Cerebellar nuclear complex (tissue), 1 donor: ENCODE measurements around the gene TNS3.
"Not testable (repeated sequence)": the region's sequence is repeated elsewhere in the genome, so short reads cannot be mapped to it uniquely, and the experiment has no call there.

Source experiments
- DNase-seq, 2 experiments: peaks; one replicate each; lab custom pipeline; 2025; lab: John Stamatoyannopoulos, UW

Gene TNS3

DNA sequence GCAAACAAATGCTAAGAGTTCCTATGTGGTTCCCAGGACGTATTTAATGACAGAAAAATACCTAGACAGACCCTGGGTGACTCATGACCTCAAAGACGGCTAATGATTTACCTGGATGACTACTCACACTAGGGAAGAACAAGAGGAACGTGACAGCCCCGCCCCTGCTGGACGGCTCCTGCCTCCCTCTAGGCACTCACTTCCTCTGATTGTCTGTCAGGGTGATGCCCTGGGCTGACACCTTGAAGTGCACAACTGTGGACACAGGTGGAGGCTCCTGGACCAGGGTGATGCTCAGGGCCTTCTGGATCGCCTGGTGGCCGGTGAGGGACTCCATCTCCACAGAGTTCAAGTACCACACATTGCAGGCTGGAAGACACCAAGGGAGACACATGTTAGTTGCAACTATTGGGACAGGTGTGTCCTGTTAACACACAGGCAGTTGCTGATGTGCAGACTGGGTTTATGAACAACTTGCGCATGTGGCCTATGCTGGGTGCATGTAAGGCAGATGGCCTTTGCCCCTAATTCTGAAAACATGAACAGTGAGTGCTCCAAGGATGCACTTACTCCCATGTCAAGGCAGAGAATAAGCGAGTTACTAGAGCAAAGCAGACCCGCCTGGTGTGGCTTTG is 298.3 kb downstream of the TNS3 start:
- DNase-seq, result no peak

GRCh38 chr7:47282790-47283496 is 299.0 kb downstream of the TNS3 start:
- DNase-seq, result no peak

DNA sequence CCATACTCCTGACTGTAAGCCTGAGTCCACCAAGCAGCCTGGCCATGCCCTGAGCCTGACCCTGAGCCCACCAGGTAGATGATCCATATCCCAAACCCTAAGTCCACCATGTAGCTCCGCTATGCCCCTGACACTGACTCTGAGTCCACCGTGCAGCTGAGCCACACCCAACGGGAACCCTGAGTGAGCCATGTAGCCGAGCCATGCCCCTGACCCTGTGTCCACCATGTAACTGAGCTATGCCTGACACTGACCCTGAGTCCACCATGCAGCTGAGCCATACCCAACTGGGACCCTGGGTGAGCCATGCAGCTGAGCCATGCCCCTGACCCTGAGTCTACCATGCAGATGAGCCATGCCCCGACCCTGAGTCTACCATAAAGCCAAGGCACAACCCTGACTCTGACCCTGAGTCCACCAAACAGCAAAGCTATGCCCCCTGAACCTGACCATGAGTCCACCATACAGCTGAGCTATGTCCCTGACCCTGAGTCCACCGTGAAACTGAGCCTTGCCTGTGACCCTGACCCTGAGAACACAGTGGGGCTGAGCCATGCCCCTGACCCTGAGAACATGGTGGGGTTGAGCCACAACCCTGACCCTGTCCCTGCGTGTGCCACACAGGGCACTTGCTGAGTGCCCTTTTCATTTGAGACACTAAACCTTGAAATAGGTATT is 299.8 kb downstream of the TNS3 start:
- DNase-seq, result no peak

DNA sequence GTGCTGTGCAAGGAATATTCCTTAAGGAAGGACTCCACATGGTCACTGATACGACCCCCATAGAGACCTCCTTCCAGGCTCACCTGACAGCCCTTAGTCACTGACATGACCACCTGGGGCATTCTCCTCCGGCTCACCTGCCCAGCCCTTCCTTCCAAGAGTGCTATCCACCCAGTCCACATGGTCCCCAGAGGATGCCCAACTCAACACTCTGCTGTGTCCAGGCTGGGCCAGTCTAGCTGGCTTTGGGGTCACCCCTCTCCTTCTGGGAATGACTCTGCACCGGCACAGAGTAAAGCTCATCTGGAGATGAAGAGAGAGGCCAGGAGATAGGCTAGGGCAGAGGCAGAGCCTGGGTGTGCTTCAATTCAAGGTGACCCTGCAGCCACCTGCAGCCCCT is 300.8 kb downstream of the TNS3 start:
- DNase-seq, result no peak

DNA sequence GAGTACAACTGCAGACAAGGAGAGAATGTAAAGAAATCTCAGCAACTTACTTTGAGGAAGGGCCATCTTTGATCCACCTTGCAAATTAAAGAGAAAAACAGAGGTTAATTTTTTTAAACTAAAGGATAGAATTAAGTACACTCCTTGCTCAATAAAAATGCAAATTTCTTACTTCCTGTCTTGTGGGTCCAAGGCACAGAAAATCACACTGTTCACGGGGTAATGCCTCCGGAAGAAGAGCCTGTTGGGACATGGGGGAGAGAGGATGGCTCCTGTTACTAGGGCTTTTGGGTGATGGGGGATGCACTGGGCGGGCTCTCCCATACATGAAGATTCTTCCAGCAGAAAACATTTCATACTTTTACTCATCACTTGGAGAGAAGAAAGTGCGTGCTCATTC is 301.8 kb downstream of the TNS3 start:
- DNase-seq, result no peak

GRCh38 chr7:47278043-47278442 is 303.9 kb downstream of the TNS3 start:
- no peak for DNase-seq

GRCh38 chr7:47277321-47277781 is 304.6 kb downstream of the TNS3 start:
- DNase-seq, result no peak

GRCh38 chr7:47273974-47274766 is 307.7 kb downstream of the TNS3 start:
- no peak for DNase-seq

- DNase-seq, result no peak
These were observed 308.8 kb downstream of the TNS3 start for GRCh38 chr7:47273088-47273487.

DNA sequence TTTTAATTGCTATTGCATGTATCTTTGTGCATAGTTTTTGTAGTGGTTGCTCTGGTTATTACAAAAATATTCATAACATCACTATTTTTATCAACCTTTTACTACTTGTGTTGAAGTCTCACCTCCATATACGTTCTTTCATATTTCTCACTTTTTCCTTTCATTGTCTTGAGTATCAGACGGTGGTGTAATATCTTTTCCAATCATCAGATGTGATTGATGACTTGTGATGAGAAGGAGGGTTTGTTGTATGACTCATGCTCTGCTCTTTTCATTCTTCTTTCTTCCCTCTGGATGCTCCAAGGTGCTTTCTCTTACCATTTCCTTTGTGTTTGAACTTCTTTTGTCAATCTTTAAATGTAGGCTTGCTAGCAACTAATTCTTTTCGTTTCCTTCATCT is 310.2 kb downstream of the TNS3 start:
- no peak for DNase-seq

- no peak for DNase-seq
These were observed 312.8 kb downstream of the TNS3 start for GRCh38 chr7:47268851-47269836.

DNA sequence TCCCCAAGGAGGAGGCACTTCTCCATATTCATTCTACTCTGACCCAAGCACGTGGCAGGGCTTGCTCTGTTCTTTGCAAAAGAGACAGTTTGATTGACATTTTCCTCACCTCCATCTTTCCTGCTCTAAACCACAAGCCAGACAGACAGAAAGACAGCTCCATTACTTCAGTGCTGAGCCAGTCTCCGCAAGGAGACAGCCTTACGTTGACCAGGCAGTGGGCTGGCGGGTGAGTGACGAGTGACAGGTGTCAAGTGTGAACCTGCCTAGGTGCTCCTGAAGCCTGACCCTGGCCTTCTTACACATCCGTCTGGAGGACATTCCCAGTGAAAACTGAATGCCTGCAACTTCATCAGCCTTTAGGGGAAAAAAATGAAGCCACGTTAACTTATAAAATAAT is 314.6 kb downstream of the TNS3 start:
- no peak for DNase-seq

GRCh38 chr7:47266799-47267198 is 315.1 kb downstream of the TNS3 start:
- DNase-seq, result no peak

DNA sequence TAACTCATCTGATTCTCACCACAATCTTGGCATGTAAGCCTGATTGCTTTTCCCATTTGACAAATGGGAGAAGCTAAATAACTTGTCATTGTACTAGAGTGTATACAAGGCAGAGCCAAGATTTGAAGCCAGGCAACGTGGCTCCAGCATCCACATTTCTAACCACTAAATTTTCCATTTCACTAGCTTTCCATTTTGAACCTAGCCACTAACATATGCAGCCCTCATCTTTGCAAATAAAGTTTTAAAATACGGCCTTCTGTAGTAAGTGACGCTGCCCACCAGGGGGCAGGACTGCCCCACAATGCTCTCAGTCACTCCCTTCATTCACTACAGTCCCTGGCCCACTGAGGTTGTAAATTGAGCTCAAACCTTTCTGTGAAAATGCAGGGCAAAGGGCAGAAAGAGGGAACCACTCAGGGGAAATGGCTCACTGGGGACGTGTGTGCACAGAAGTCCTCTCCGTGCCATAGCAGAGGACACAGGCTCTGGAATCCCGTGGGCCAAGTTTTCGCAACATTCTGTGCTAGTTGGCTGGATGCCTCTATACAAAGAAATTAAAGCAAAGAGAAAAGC is 315.7 kb downstream of the TNS3 start:
- DNase-seq, result peak in 1 of 2 experiments; percentile 41

DNA sequence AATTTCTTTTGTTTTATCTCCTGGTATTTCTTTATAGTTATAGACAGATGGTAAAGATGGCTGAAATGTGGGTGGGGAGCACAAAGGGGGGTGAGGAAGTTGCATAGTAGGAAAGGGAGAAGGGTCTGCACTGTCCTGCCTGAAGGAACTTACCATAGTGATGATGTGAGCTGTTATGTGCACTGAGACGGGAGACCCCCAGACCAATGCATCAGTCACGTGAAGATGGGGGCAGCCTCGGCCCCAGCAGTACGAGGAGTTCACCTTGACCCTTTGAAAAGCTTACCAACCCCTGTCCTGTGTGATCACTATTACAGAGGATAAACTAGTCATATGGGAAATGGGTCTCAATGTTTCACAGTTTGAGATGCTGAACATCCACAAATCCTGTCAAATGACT is 316.3 kb downstream of the TNS3 start:
- DNase-seq, result no peak

DNA sequence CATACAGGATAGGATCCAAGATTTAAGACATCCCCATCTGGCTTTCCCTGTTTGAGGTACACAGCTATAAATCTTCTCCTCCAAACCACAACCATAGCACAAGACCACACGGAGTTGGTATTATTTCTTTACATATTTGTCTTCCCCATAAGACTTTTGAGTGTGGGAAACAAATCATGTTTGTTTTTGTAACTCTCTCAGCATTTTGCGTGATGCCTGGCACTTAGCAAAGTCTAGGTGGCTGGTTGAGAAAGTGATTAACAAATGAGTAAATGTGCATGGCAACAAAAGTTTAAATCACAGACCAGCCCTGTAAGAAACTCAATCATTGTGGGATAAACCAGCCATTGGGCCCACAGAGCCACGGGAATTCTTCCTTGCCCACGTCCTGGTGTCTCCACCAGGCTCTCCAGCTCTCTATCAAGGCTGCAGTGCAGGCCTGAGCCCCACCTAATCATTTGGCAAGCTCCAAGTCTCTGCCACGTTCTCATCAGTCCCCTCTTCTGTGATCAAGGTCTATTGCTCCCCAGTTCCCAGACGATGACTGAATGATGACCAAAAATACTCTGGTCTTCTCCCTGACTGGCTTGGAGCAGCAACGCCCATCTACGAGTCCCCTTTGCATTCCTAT is 317.8 kb downstream of the TNS3 start:
- DNase-seq, result no peak

GRCh38 chr7:47262881-47263280 is 319.0 kb downstream of the TNS3 start:
- DNase-seq, result no peak

DNA sequence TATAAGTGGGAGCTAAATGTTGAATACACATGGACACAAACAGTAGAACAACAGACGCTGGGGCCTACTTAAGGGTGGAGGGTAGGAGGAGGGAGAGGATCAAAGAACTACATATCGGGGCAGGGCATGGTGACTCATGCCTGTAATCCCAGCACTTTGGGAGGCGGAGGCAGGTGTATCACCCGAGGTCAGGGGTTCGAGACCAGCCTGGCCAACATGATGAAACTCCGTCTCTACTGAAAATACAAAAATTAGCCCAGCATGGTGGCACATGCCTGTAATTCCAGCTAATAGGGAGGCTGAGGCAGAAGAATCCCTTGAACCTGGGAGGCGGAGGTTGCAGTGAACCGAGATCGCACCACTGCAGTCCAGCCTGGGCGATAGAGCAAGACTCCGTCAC is 319.8 kb downstream of the TNS3 start:
- not testable (repeated sequence) for DNase-seq

- DNase-seq, result no peak
These were observed 321.6 kb downstream of the TNS3 start for GRCh38 chr7:47260270-47260669.

DNA sequence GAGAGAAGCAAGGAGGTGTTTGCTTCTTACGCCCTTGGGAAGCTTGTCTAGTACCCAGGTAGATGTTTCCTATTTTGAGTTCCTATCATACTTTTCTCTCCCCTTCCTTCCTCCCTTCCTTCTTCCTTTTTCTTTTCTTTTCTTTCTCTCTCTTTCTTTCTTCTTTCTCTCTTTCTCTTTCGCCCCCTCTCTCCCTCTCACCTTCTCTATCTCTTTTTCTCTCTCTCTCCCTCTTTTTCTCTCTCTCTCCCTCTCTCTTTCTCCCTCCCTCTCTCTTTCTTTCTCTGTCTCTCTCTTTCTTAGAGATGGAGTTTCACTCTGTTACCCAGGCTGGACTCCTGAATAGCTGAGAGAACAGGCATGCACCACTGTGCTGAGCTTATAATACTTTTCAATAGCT is 322.2 kb downstream of the TNS3 start:
- no peak for DNase-seq
